ENCODE measurements around the gene TPR.

DNA sequence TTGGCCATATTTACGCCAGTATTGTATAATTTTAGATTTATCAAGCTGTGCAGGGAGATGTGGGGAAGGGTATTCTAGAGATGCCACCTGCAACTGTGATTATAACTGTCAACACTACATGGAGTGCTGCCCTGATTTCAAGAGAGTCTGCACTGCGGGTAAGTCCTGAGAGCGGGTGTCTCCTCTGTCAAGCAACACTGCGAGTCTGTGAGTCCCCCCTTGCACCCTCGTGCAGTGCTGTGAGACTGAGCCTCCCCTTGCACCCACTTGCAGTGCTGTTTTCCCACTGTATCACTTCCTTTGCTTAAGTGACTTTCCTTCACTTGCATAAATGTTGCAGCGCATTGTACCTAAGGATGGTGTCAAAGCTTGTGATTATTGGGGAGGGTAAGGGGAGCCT is 75.0 kb downstream of the TPR start:
- no peak for TF ChIP-seq RAD21 (IDR thresholded peaks at IDR 0.05; ENCODE audit: low read length)
- TF ChIP-seq FOSL2 (IDR thresholded peaks at IDR 0.05; ENCODE audit: borderline replicate concordance, low read depth): no peak
